GM12891 (cell line): ENCODE results near the gene ENTPD8.

Experiments used
- POLR2A ChIP-seq: IDR thresholded peaks from 2 replicates; pipeline ENCODE4 v1.6.1; 2011; ENCODE audit warnings: low read depth, low read length, control low read depth
- POLR2AphosphoS5 ChIP-seq: IDR thresholded peaks from 2 replicates; pipeline ENCODE4 v1.6.1; 2011; ENCODE audit warnings: low read depth, low read length, control low read depth
- TAF1 ChIP-seq: IDR thresholded peaks from 2 replicates; pipeline ENCODE4 v1.6.1; 2011; ENCODE audit warnings: low read depth, low read length, control low read depth

DNA sequence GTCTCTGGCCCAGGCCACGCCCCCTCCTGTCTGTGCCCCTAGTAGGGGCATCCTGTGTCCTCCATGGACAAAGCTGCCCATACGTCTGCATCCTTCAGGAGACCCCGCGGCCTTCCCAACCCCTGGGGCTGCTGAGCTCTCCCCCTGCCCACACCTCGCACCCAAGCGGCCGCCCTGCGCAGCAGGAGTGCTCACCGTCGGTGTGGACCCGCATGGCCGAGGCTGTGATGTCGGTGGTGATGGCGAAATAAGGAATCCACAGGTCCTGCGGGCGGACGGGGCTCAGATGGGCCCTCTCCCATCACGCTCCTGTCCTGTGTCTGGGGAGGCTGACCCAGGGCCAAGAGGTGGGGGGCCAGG is 22.8 kb upstream of the ENTPD8 start:
- TF ChIP-seq POLR2A (no peak), POLR2AphosphoS5 (no peak), TAF1 (no peak)
